SU-DHL-6 (cell line): ENCODE data around the gene TAS1R2.

ENCODE experiments used
- H2AFZ ChIP-seq: fragments of 200-600 bp; sonication (generic); 2 replicates; pipeline ENCODE4 v1.6.1; 2014; ENCODE audit warnings: low read depth, mild to moderate bottlenecking, moderate library complexity, mixed read lengths, antibody characterized with exemption, low read length; ENCODE audit not compliant: severe bottlenecking
- H3F3A ChIP-seq: fragments of 200-600 bp; shearing (Covaris generic); 2 replicates; pipeline ENCODE4 v1.6.0; 2016; ENCODE audit warnings: antibody characterized with exemption, mild to moderate bottlenecking; ENCODE audit not compliant: insufficient read depth
- H3K27ac ChIP-seq: fragments of 200-600 bp; sonication (generic); 2 replicates; pipeline ENCODE4 v1.5.1; 2016; ENCODE audit warnings: low read depth, mild to moderate bottlenecking, low read length, moderate library complexity, mixed read lengths
- H3K27me3 ChIP-seq: fragments of 200-600 bp; sonication (generic), shearing (Covaris generic); 2 replicates; pipeline ENCODE4 v1.6.0; 2014; ENCODE audit warnings: mild to moderate bottlenecking, low read length
- H3K36me3 ChIP-seq: fragments of 200-600 bp; sonication (generic); 2 replicates; pipeline ENCODE4 v1.6.1; 2014; ENCODE audit warnings: mild to moderate bottlenecking, low read length, mixed read lengths
- H3K4me2 ChIP-seq: fragments of 300-600, 200-600 bp; shearing (Covaris generic), sonication (generic); 2 replicates; pipeline ENCODE4 v1.6.0; 2014; ENCODE audit warnings: low read length, low read depth, mild to moderate bottlenecking; ENCODE audit not compliant: poor library complexity, severe bottlenecking
- H3K4me3 ChIP-seq: fragments of 200-600 bp; sonication (generic); 2 replicates; pipeline ENCODE4 v1.5.1; 2014; ENCODE audit warnings: antibody characterized with exemption, low read length, mild to moderate bottlenecking, mixed read lengths; ENCODE audit not compliant: insufficient read depth, poor library complexity, severe bottlenecking
- H3K79me2 ChIP-seq: fragments of 200-600 bp; sonication (generic); 2 replicates; pipeline ENCODE4 v1.6.1; 2014; ENCODE audit warnings: mild to moderate bottlenecking, low read length, moderate library complexity; ENCODE audit not compliant: insufficient read depth
- H3K9ac ChIP-seq: fragments of 200-600 bp; sonication (generic); 2 replicates; pipeline ENCODE4 v1.7.0; 2014; ENCODE audit warnings: mild to moderate bottlenecking, low read length
- H3K9me2 ChIP-seq: fragments of 200-600 bp; sonication (generic); replicated peaks from 2 replicates; pipeline ENCODE4 v1.6.1; 2014; ENCODE audit warnings: low read length; ENCODE audit not compliant: insufficient read depth
- H3K9me3 ChIP-seq: fragments of 200-600 bp; sonication (generic); 2 replicates; pipeline ENCODE4 v1.6.1; 2014; ENCODE audit warnings: low read length, mixed read lengths; ENCODE audit not compliant: insufficient read depth
- H4K20me1 ChIP-seq: fragments of 200-600 bp; sonication (generic); 2 replicates; pipeline ENCODE4 v1.6.1; 2014; ENCODE audit warnings: low read depth, mild to moderate bottlenecking, antibody characterized with exemption, low read length, moderate library complexity, mixed read lengths
- EZH2phosphoT487 ChIP-seq: fragments of 200-600 bp; sonication (generic), shearing (Covaris generic); conservative IDR thresholded peaks from 2 replicates; pipeline ENCODE4 v1.6.1; 2018; ENCODE audit warnings: mild to moderate bottlenecking, antibody characterized with exemption, low read length, moderate library complexity, mixed read lengths
- TF ChIP-seq, protein P1 (sequence below): fragments of 200-600 bp; sonication (generic); IDR thresholded peaks from one replicate; pipeline ENCODE4 v1.5.1; 2017; ENCODE audit warnings: antibody characterized with exemption, mild to moderate bottlenecking, low read length, moderate library complexity; ENCODE audit not compliant: insufficient read depth, poor library complexity, severe bottlenecking

Gene TAS1R2

DNA sequence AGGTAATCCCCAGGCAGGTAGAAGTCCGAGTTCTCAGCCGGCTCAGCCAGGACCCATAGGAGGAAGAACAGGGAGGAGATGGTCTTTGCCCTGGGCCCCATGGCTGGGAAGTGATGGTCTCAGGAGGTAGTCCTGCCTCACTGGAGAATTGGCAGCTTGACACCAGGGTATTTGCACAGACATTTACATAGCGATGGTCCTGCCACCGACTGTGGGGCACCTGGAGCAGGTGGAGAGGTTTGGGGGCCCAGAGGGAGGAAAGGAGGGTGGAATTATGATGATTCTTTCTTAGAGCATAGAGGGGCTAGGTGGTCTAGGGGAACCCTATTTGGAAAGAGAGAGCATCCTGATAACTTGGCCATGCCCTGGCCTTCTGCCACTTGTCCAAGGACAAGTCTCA is at the start of gene TAS1R2:
TAS1R2 (minus strand) TSS at position 101 of the 400 bp plus-strand sequence; CDS start at position 101, 0 bp downstream.
- Histone ChIP-seq H3K4me3 (no peak within 1 kb of the TSS), H3K9me2 (no peaks in the 10 kb centered on the region), H3F3A (no peaks in the 10 kb centered on the region), H3K27me3 (no peaks in the 10 kb centered on the region), H3K9ac (no peak within 1 kb of the TSS), H3K79me2 (no peaks in the 10 kb centered on the region), H3K27ac (no peak within 1 kb of the TSS), H3K9me3 (no peaks in the 10 kb centered on the region), H3K36me3 (no peaks in the 10 kb centered on the region), H3K4me2 (no peak within 1 kb of the TSS), H2AFZ (no peak within 1 kb of the TSS), H4K20me1 (no peaks in the 10 kb centered on the region)
- no peak for TF ChIP-seq EZH2phosphoT487
- TF ChIP-seq, protein P1, sequence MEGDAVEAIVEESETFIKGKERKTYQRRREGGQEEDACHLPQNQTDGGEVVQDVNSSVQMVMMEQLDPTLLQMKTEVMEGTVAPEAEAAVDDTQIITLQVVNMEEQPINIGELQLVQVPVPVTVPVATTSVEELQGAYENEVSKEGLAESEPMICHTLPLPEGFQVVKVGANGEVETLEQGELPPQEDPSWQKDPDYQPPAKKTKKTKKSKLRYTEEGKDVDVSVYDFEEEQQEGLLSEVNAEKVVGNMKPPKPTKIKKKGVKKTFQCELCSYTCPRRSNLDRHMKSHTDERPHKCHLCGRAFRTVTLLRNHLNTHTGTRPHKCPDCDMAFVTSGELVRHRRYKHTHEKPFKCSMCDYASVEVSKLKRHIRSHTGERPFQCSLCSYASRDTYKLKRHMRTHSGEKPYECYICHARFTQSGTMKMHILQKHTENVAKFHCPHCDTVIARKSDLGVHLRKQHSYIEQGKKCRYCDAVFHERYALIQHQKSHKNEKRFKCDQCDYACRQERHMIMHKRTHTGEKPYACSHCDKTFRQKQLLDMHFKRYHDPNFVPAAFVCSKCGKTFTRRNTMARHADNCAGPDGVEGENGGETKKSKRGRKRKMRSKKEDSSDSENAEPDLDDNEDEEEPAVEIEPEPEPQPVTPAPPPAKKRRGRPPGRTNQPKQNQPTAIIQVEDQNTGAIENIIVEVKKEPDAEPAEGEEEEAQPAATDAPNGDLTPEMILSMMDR, result no peak

DNA sequence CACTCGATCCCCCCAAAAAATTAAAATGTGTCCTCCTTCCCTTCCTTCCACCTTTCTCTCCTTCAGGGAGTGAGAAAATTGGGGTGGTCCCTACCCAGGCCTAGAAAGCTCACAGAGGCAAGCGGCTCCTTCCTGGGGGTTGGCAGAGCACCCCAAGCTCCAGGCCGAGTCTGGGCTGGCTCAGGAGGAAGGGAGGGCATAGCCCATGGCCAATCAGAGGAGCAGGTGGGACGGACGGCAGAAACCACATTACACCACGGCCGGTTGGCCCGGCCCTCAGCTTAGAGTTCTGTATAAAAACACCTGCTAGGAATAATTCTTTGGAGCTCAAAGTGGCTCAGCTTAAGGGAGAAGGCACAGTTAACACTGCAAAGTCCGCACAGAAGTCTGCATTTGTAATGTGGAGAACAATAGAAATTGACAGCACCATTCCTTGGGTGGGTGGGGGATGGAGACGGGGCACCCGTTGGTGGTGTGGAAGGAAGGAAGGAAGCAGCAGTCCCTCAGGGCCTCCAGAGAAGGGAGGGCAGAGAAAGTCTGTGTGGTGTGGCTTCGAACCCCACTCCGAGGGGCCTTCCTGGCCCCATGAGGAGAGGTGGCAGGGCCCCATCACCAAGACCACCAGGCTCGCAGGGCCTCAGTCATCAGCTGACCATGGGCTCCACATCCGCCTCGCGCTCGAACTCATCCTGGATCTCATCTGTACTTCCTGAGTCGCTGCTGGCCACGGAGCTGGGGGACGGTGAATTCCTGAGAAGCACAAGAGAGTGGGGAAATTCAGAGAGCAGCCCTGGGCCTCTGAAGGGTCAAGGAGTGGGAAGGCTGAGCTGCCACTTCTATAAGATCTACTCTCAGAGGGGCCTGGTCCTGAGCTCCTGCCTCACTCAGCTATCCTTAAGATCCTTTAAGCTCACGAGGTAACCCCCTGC is 48.7 kb upstream of the TAS1R2 start:
- H3K27ac ChIP-seq, result no peak overlapping the region
- H3K9me3 ChIP-seq, result no peaks in the 10 kb centered on the region
- no peak overlapping the region for H3K4me3 ChIP-seq

DNA sequence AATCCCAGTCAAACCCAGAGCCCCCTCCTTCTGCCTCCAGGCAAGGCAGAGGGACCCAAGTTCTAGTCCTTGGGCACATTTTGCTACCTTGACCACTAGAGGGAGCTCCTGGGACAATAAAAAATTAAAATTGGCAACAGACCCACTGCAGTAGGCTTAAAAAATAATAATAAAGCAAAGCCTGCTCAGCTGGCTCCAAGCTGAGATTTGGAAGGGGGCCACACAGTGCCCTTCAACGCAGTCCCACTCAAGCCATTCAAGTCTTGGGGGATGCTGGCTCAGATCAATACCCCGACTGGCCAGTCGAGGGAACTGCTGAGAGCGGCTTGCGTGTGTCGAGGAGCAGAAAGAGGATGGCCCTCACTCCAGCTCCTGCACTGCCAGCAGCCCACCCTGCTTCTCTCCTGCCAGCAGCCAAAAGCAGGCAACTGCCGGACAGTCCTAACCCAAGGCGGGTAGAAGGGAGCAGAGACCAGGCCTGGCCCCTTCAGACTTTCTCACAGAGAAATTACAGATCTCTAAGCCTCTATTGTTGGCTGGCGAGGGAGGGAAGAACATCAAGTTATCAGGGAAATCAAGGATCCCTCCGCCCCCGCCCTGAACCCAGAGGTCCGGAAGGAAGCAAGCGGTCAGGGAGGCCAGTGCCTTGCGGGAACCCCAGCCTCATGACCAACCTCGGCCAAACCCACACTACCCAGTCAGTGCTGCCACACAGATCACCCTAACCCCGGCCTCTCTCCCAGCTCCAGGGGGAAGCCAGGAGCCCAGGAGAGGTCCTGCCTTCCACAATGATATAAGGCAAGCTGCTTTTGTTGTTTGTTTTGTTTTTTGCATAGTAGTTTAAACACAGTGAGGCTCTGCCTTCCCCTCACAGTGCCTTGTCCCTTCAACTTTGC is 47.8 kb upstream of the TAS1R2 start:
- H3K27me3 ChIP-seq, result no peaks in the 10 kb centered on the region
- no peak overlapping the region for H3K27ac ChIP-seq
- no peak overlapping the region for H3K4me2 ChIP-seq
- no peak overlapping the region for H3K4me3 ChIP-seq
- no peak overlapping the region for H2AFZ ChIP-seq
- TF ChIP-seq, protein P1, result peak; percentile 78
- TF ChIP-seq EZH2phosphoT487, result no peak
- no peaks in the 10 kb centered on the region for H3F3A ChIP-seq
- H3K36me3 ChIP-seq, result no peaks in the 10 kb centered on the region
- no peaks in the 10 kb centered on the region for H3K9me3 ChIP-seq
- H3K9me2 ChIP-seq, result no peaks in the 10 kb centered on the region
- no peak overlapping the region for H3K9ac ChIP-seq
- H4K20me1 ChIP-seq, result no peaks in the 10 kb centered on the region
- no peaks in the 10 kb centered on the region for H3K79me2 ChIP-seq

More for the DNA sequence above, 48.7 kb upstream of the TAS1R2 start:
- H3K27me3 ChIP-seq, result no peaks in the 10 kb centered on the region
- no peak overlapping the region for H2AFZ ChIP-seq
- no peaks in the 10 kb centered on the region for H3K79me2 ChIP-seq
- H3K9ac ChIP-seq, result no peak overlapping the region
- no peaks in the 10 kb centered on the region for H3K36me3 ChIP-seq
- no peak for TF ChIP-seq EZH2phosphoT487
- TF ChIP-seq, protein P1, result no peak
- H3K4me2 ChIP-seq, result no peak overlapping the region
- no peaks in the 10 kb centered on the region for H3K9me2 ChIP-seq
- H3F3A ChIP-seq, result no peaks in the 10 kb centered on the region
- no peaks in the 10 kb centered on the region for H4K20me1 ChIP-seq
